ENCODE results near the gene C19orf38.

C19orf38 gene

GRCh38 chr19:10818301-10819123 lies 29.7 kb upstream of the C19orf38 start:
- no peaks in the 10 kb centered on the region; the same call in 1 of the 2 replicates for H4K20me1 ChIP-seq (ENCODE audit: insufficient read depth, low read length)
- DNase-seq (no peak), ATAC-seq (ENCODE audit: insufficient read depth, low read depth) (no peak)
- H3K9ac ChIP-seq (ENCODE audit: low read depth, low read length), result no peak overlapping the region
- no peaks in the 10 kb centered on the region for H3K79me2 ChIP-seq (ENCODE audit: insufficient read depth, low read length)
- peaks cover 71% of the 10 kb centered on the region for H3K36me3 ChIP-seq (ENCODE audit: insufficient read depth, low read length)
- H3K4me1 ChIP-seq (ENCODE audit: insufficient read depth, low read length), result no peaks in the 10 kb centered on the region
- no peaks in the 10 kb centered on the region for H3K9me3 ChIP-seq (ENCODE audit: insufficient read depth, low read length, severe bottlenecking)
- no peak overlapping the region for H2AFZ ChIP-seq (ENCODE audit: low read depth, low read length)
- no peak overlapping the region for H3K4me2 ChIP-seq (ENCODE audit: insufficient read depth, low read length)
- H3K27me3 ChIP-seq (ENCODE audit: insufficient read depth, low read length, poor library complexity), result no peaks in the 10 kb centered on the region
- H3K27ac ChIP-seq (ENCODE audit: low read length), result no peak overlapping the region
- H3K4me3 ChIP-seq (ENCODE audit: low read depth in 1 of 2, low read length in 2 of 2), result no peak overlapping the region
- TF ChIP-seq EZH2 (IDR thresholded peaks at IDR 0.05; ENCODE audit: borderline replicate concordance, low read depth, low read length, severe bottlenecking), result no peak

GRCh38 chr19:10819124-10820060 lies 28.8 kb upstream of the C19orf38 start:
- no peak for ATAC-seq (ENCODE audit: insufficient read depth, low read depth)
- no peak overlapping the region for H3K27ac ChIP-seq (ENCODE audit: low read length)

GRCh38 chr19:10820173-10820572 lies 28.0 kb upstream of the C19orf38 start:
- H3K4me2 ChIP-seq (ENCODE audit: insufficient read depth, low read length), result no peak overlapping the region
- ATAC-seq (ENCODE audit: insufficient read depth, low read depth), result no peak
- H3K79me2 ChIP-seq (ENCODE audit: insufficient read depth, low read length), result no peaks in the 10 kb centered on the region
- H3K36me3 ChIP-seq (ENCODE audit: insufficient read depth, low read length), result peaks cover 79% of the 10 kb centered on the region
- H4K20me1 ChIP-seq (ENCODE audit: insufficient read depth, low read length), result no peaks in the 10 kb centered on the region; the same call in 1 of the 2 replicates
- H3K9ac ChIP-seq (ENCODE audit: low read depth, low read length), result no peak overlapping the region
- no peaks in the 10 kb centered on the region for H3K4me1 ChIP-seq (ENCODE audit: insufficient read depth, low read length)
- no peak overlapping the region for H2AFZ ChIP-seq (ENCODE audit: low read depth, low read length)
- no peak for DNase-seq
- no peaks in the 10 kb centered on the region for H3K27me3 ChIP-seq (ENCODE audit: insufficient read depth, low read length, poor library complexity)
- no peaks in the 10 kb centered on the region for H3K9me3 ChIP-seq (ENCODE audit: insufficient read depth, low read length, severe bottlenecking)
- H3K27ac ChIP-seq (ENCODE audit: low read length), result no peak overlapping the region
- no peak overlapping the region for H3K4me3 ChIP-seq (ENCODE audit: low read depth in 1 of 2, low read length in 2 of 2)
- peak; percentile 53 for TF ChIP-seq CTCF (IDR thresholded peaks at IDR 0.05; ENCODE audit: borderline replicate concordance, extremely low read depth, low read length, poor library complexity, severe bottlenecking)
- no peak for TF ChIP-seq EZH2 (IDR thresholded peaks at IDR 0.05; ENCODE audit: borderline replicate concordance, low read depth, low read length, severe bottlenecking)

More at GRCh38 chr19:10819124-10820060, 28.8 kb upstream of the C19orf38 start:
- Histone ChIP-seq H3K79me2 (ENCODE audit: insufficient read depth, low read length) (no peaks in the 10 kb centered on the region), H2AFZ (ENCODE audit: low read depth, low read length) (no peak overlapping the region), H3K9ac (ENCODE audit: low read depth, low read length) (no peak overlapping the region), H3K4me2 (ENCODE audit: insufficient read depth, low read length) (no peak overlapping the region), H3K27me3 (ENCODE audit: insufficient read depth, low read length, poor library complexity) (no peaks in the 10 kb centered on the region), H3K9me3 (ENCODE audit: insufficient read depth, low read length, severe bottlenecking) (no peaks in the 10 kb centered on the region), H3K36me3 (ENCODE audit: insufficient read depth, low read length) (peaks cover 79% of the 10 kb centered on the region), H4K20me1 (ENCODE audit: insufficient read depth, low read length) (no peaks in the 10 kb centered on the region; the same call in 1 of the 2 replicates), H3K4me3 (ENCODE audit: low read depth in 1 of 2, low read length in 2 of 2) (no peak overlapping the region), H3K4me1 (ENCODE audit: insufficient read depth, low read length) (no peaks in the 10 kb centered on the region)
- no peak for TF ChIP-seq CTCF (IDR thresholded peaks at IDR 0.05; ENCODE audit: borderline replicate concordance, extremely low read depth, low read length, poor library complexity, severe bottlenecking)
- no peak for TF ChIP-seq EZH2 (IDR thresholded peaks at IDR 0.05; ENCODE audit: borderline replicate concordance, low read depth, low read length, severe bottlenecking)
- no peak for DNase-seq
